Hepatocyte (in vitro differentiated cells): ENCODE measurements around the gene NRCAM. TPM values are rescaled to one million over a fixed set of nuclear protein-coding genes. Genes with fewer than 3 reads are reported as not detected.

Experiments
- DNase-seq: peaks from one replicate; pipeline ENCODE4 v3.0.0-alpha.2; 2016; ENCODE audit warnings: low spot score
- H2AFZ ChIP-seq: fragments of 200-600 bp; sonication (generic); 2 replicates; pipeline ENCODE4 v1.6.0; 2016; ENCODE audit warnings: antibody characterized with exemption, mild to moderate bottlenecking
- H3K27ac ChIP-seq: fragments of 200-600 bp; sonication (generic); 2 replicates; pipeline ENCODE4 v1.5.1; 2016; ENCODE audit warnings: mild to moderate bottlenecking
- H3K27me3 ChIP-seq: fragments of 200-600 bp; sonication (generic); 2 replicates; pipeline ENCODE4 v1.6.1; 2016
- H3K36me3 ChIP-seq: fragments of 200-600 bp; sonication (generic); replicated peaks from 2 replicates; pipeline ENCODE4 v1.5.1; 2016; ENCODE audit warnings: low read depth; ENCODE audit not compliant: insufficient read depth
- H3K4me1 ChIP-seq: fragments of 200-600 bp; sonication (generic); 2 replicates; pipeline ENCODE4 v1.5.1; 2016; ENCODE audit warnings: mild to moderate bottlenecking, moderate library complexity; ENCODE audit not compliant: insufficient read depth
- H3K4me2 ChIP-seq: fragments of 200-600 bp; sonication (generic); 2 replicates; pipeline ENCODE4 v1.6.0; 2016
- H3K4me3 ChIP-seq: fragments of 200-600 bp; sonication (generic); 2 replicates; pipeline ENCODE4 v1.5.1; 2016; ENCODE audit warnings: mild to moderate bottlenecking
- H3K79me2 ChIP-seq: fragments of 200-600 bp; sonication (generic); 2 replicates; pipeline ENCODE4 v1.6.0; 2017; ENCODE audit warnings: mild to moderate bottlenecking
- H3K9me2 ChIP-seq: fragments of 200-600 bp; sonication (generic); replicated peaks from 2 replicates; pipeline ENCODE4 v1.6.0; 2017; ENCODE audit warnings: mild to moderate bottlenecking; ENCODE audit not compliant: insufficient read depth
- H3K9me3 ChIP-seq: fragments of 200-600 bp; sonication (generic); 2 replicates; pipeline ENCODE4 v1.5.1; 2016; ENCODE audit warnings: low read depth, mild to moderate bottlenecking
- H4K20me1 ChIP-seq: fragments of 200-600 bp; sonication (generic); 2 replicates; pipeline ENCODE4 v1.6.0; 2016; ENCODE audit warnings: mild to moderate bottlenecking; ENCODE audit not compliant: insufficient read depth, poor library complexity, severe bottlenecking
- CTCF ChIP-seq: fragments of 200-600 bp; sonication (generic); IDR thresholded peaks from 2 replicates; pipeline ENCODE4 v1.5.1; 2016; ENCODE audit warnings: antibody characterized with exemption, mild to moderate bottlenecking; ENCODE audit not compliant: poor library complexity
- EZH2 ChIP-seq: fragments of 200-600 bp; sonication (generic); IDR thresholded peaks from 2 replicates; pipeline ENCODE4 v1.6.1; 2016; ENCODE audit warnings: antibody characterized with exemption, mild to moderate bottlenecking, borderline replicate concordance
- EZH2phosphoT487 ChIP-seq: fragments of 200-600 bp; sonication (generic); IDR thresholded peaks from one replicate; pipeline ENCODE4 v1.6.1; 2018; ENCODE audit warnings: antibody characterized with exemption, mild to moderate bottlenecking, low read depth, moderate library complexity; ENCODE audit not compliant: unreplicated experiment, severe bottlenecking
- WGBS: methylation state at CpG from one replicate; pipeline ENCODE4 v1.1.6; 2016; ENCODE audit warnings: low lambda C conversion rate; ENCODE audit errors: missing lambda C conversion rate; 5-methylcytosine and 5-hydroxymethylcytosine counted together
- polyA plus RNA-seq: library from polyadenylated mRNA; unstranded; fragments of >200 nt; fragmentation: Nextera tagmentation; extraction: Ambion mirVana; gene quantifications from 2 replicates; pipeline ENCODE4 v1.2.1, GENCODE V29; 2016
- total RNA-seq: library from RNA; depleted of rRNA; stranded (reverse); fragments of >200 nt; gene quantifications from 2 replicates; pipeline ENCODE4 v1.2.3, GENCODE V29; 2014

The NRCAM gene
- total and polyA plus RNA-seq, 2 experiments from 2014 or later = 16.0 to 34.4 TPM

GRCh38 chr7:108463613-108464012 lies 7.4 kb upstream of the NRCAM start:
- Histone ChIP-seq H3K9me2 (no peaks in the 10 kb centered on the region), H3K9me3 (no peaks in the 10 kb centered on the region), H3K4me2 (no peak overlapping the region), H3K36me3 (no peaks in the 10 kb centered on the region), H4K20me1 (no peaks in the 10 kb centered on the region), H3K27me3 (peaks cover 4% of the 10 kb centered on the region), H2AFZ (no peak overlapping the region), H3K4me3 (no peak overlapping the region), H3K4me1 (no peaks in the 10 kb centered on the region), H3K27ac (no peak overlapping the region), H3K79me2 (no peaks in the 10 kb centered on the region)
- WGBS = 87% methylated on average over 2 of the region's 2 CpGs
- TF ChIP-seq CTCF (no peak), EZH2 (no peak), EZH2phosphoT487 (no peak)
- DNase-seq = no peak

GRCh38 chr7:108461840-108462239 lies 5.6 kb upstream of the NRCAM start:
- Histone ChIP-seq H3K9me3 (no peaks in the 10 kb centered on the region), H2AFZ (no peak overlapping the region), H3K79me2 (no peaks in the 10 kb centered on the region), H3K4me3 (no peak overlapping the region), H3K27me3 (peaks cover 20% of the 10 kb centered on the region), H3K36me3 (no peaks in the 10 kb centered on the region), H3K4me1 (no peaks in the 10 kb centered on the region), H4K20me1 (no peaks in the 10 kb centered on the region), H3K4me2 (no peak overlapping the region), H3K9me2 (no peaks in the 10 kb centered on the region), H3K27ac (no peak overlapping the region)
- peak; percentile 11 for DNase-seq
- WGBS = 73% methylated on average over 3 of the region's 3 CpGs
- no peak for TF ChIP-seq EZH2phosphoT487
- no peak for TF ChIP-seq EZH2
- TF ChIP-seq CTCF = no peak

DNA sequence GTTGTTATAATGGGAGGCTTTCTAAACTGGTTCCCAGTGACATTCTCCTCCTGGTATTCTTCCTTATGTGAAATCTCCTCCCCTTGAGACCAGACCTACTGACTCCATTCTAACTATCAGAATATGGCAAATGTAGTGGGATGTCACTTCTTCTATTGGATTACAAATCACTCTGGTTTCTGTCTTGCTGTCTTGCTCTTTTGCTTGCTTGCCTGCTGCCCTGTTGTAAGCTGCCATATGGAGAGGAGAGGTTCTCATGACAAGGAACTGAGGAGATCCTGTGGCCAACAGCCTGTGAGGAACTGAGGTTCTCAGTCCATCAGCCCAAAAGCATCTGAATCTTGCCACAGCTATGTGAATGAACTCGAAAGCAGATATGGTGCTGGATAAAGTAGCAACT lies 4.7 kb upstream of the NRCAM start:
- H3K9me3 ChIP-seq = no peaks in the 10 kb centered on the region
- H3K9me2 ChIP-seq = no peaks in the 10 kb centered on the region
- whole genome bisulfite sequencing = 87% methylated on average over 1 of the region's 1 CpG
- no peaks in the 10 kb centered on the region for H4K20me1 ChIP-seq
- H3K4me1 ChIP-seq = no peaks in the 10 kb centered on the region
- H3K36me3 ChIP-seq = no peaks in the 10 kb centered on the region
- DNase-seq = no peak
- H3K27me3 ChIP-seq = peaks cover 20% of the 10 kb centered on the region
- H3K27ac ChIP-seq = no peak overlapping the region
- TF ChIP-seq CTCF (no peak), EZH2 (no peak), EZH2phosphoT487 (no peak)
- H3K4me2 ChIP-seq = no peak overlapping the region
- H3K79me2 ChIP-seq = no peaks in the 10 kb centered on the region
- no peak overlapping the region for H2AFZ ChIP-seq
- no peak overlapping the region for H3K4me3 ChIP-seq

DNA sequence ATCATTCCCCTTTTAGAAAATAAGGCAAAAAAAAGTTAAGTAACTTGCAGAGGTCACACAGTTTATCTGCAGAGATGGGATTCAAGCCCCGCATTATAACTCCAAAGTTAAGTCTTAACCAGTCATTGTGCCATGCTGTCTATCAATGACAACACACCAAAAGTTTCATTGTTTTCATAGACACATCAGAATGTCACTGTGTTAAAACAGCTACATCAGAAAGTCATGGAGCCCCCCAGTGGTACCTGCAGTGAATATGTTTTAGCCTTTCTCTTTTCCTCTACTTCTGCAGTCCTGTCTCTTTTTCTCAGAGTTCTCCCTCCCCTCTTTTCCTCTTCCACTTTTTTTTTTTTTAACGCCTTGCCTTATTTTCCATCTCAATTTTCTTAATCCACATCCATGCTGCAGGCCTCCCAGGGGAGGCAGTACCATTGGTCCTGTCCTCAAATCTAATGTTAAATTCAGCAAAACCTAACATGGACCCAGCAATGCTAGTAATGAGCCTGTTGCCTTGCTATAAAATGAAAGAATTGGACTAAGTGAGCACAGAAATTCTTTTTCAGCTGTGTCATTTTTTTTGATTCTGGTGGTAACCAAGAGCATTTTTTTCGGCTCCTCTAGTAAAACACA lies 3.8 kb upstream of the NRCAM start:
- H2AFZ ChIP-seq = no peak overlapping the region
- no peaks in the 10 kb centered on the region for H4K20me1 ChIP-seq
- TF ChIP-seq EZH2 (no peak), CTCF (peak; percentile 69)
- H3K79me2 ChIP-seq = no peaks in the 10 kb centered on the region
- WGBS = 48% methylated on average over 3 of the region's 3 CpGs
- no peak overlapping the region for H3K27ac ChIP-seq
- H3K9me3 ChIP-seq = no peaks in the 10 kb centered on the region
- peak; percentile 64 for DNase-seq
- no peak overlapping the region for H3K4me3 ChIP-seq
- H3K4me2 ChIP-seq = no peak overlapping the region
- H3K9me2 ChIP-seq = no peaks in the 10 kb centered on the region
- H3K27me3 ChIP-seq = peaks cover 20% of the 10 kb centered on the region
- no peaks in the 10 kb centered on the region for H3K36me3 ChIP-seq
- no peaks in the 10 kb centered on the region for H3K4me1 ChIP-seq
